IPS-18a (cell line): ENCODE results near the gene ARHGEF3.
"Not testable (repeated sequence)": the region's sequence is repeated elsewhere in the genome, so short reads cannot be mapped to it uniquely, and the experiment has no call there.

Experiments used
- H3K27ac ChIP-seq: one replicate; pipeline ENCODE4 v1.5.1; 2013; ENCODE audit warnings: low read length
- H3K27me3 ChIP-seq: one replicate; pipeline ENCODE4 v1.6.1; 2013; ENCODE audit warnings: mild to moderate bottlenecking, low read length; ENCODE audit not compliant: control insufficient read depth, insufficient read depth
- H3K36me3 ChIP-seq: one replicate; pipeline ENCODE4 v1.6.1; 2013; ENCODE audit warnings: low read depth, low read length; ENCODE audit not compliant: control insufficient read depth
- H3K4me1 ChIP-seq: one replicate; pipeline ENCODE4 v1.6.1; 2013; ENCODE audit warnings: low read depth, low read length; ENCODE audit not compliant: control insufficient read depth
- H3K4me3 ChIP-seq: one replicate; pipeline ENCODE4 v1.5.1; 2013; ENCODE audit warnings: low read length
- H3K9ac ChIP-seq: one replicate; pipeline ENCODE4 v1.6.1; 2013; ENCODE audit warnings: mild to moderate bottlenecking, low read length, moderate library complexity
- H3K9me3 ChIP-seq: one replicate; pipeline ENCODE4 v1.6.1; 2013; ENCODE audit warnings: low read depth, low read length; ENCODE audit not compliant: control insufficient read depth

Gene ARHGEF3

GRCh38 chr3:56702490-56703315 lies 99.0 kb downstream of the ARHGEF3 start:
- H3K9ac ChIP-seq: no peak overlapping the region

GRCh38 chr3:56700151-56700550 lies 101.6 kb downstream of the ARHGEF3 start:
- H3K4me1 ChIP-seq: no peaks in the 10 kb centered on the region
- no peak overlapping the region for H3K27ac ChIP-seq
- H3K9me3 ChIP-seq: no peaks in the 10 kb centered on the region
- H3K27me3 ChIP-seq: no peaks in the 10 kb centered on the region
- no peaks in the 10 kb centered on the region for H3K36me3 ChIP-seq
- H3K9ac ChIP-seq: no peak overlapping the region
- no peak overlapping the region for H3K4me3 ChIP-seq

More at GRCh38 chr3:56702490-56703315, 99.0 kb downstream of the ARHGEF3 start:
- H3K27ac ChIP-seq: no peak overlapping the region
- no peaks in the 10 kb centered on the region for H3K36me3 ChIP-seq
- no peak overlapping the region for H3K4me3 ChIP-seq
- no peaks in the 10 kb centered on the region for H3K27me3 ChIP-seq
- H3K4me1 ChIP-seq: no peaks in the 10 kb centered on the region
- H3K9me3 ChIP-seq: no peaks in the 10 kb centered on the region

GRCh38 chr3:56694867-56695683 lies 106.7 kb downstream of the ARHGEF3 start:
- no peak overlapping the region for H3K4me3 ChIP-seq
- no peak overlapping the region for H3K27ac ChIP-seq
- H3K36me3 ChIP-seq: no peaks in the 10 kb centered on the region

DNA sequence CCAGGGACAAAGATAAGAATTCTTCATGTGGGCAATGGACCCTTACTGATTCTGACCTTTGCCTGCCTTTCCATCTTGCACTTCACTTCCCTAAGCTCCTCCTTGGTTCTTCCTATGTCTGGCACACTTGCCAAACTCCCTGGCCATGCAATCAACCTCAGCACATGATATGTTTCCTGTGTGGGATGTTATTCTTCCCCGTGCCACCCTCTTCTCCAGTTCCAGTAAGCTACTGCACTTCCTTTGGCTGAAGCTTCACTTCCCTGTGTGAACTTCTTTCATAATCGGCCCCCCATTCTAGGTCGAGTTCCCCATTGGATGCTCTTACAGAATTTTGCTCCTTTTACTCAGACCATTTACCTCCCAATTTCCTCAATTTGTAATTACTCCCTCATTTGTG lies 108.0 kb downstream of the ARHGEF3 start:
- Histone ChIP-seq H3K27me3 (no peaks in the 10 kb centered on the region), H3K9me3 (no peaks in the 10 kb centered on the region), H3K36me3 (no peaks in the 10 kb centered on the region), H3K27ac (no peak overlapping the region), H3K9ac (no peak overlapping the region), H3K4me1 (no peaks in the 10 kb centered on the region), H3K4me3 (no peak overlapping the region)

More at GRCh38 chr3:56694867-56695683, 106.7 kb downstream of the ARHGEF3 start:
- Histone ChIP-seq H3K4me1 (no peaks in the 10 kb centered on the region), H3K9me3 (no peaks in the 10 kb centered on the region), H3K9ac (no peak overlapping the region), H3K27me3 (no peaks in the 10 kb centered on the region)

- H3K27me3 ChIP-seq, H3K27ac ChIP-seq, H3K4me3 ChIP-seq, H3K36me3 ChIP-seq, H3K9me3 ChIP-seq, H3K4me1 ChIP-seq, H3K9ac ChIP-seq: not testable (repeated sequence)
These were observed 109.0 kb downstream of the ARHGEF3 start for GRCh38 chr3:56692520-56693433.

GRCh38 chr3:56692001-56692365 lies 109.8 kb downstream of the ARHGEF3 start:
- H3K27me3 ChIP-seq, H3K27ac ChIP-seq, H3K36me3 ChIP-seq, H3K9me3 ChIP-seq, H3K9ac ChIP-seq, H3K4me1 ChIP-seq, H3K4me3 ChIP-seq: not testable (repeated sequence)

GRCh38 chr3:56691165-56692000 lies 110.4 kb downstream of the ARHGEF3 start:
- Histone ChIP-seq H3K9ac (no peak overlapping the region), H3K27me3 (no peaks in the 10 kb centered on the region), H3K4me3 (no peak overlapping the region), H3K36me3 (no peaks in the 10 kb centered on the region), H3K27ac (no peak overlapping the region), H3K9me3 (no peaks in the 10 kb centered on the region), H3K4me1 (no peaks in the 10 kb centered on the region)

- H3K27ac ChIP-seq: no peak overlapping the region
- H3K27me3 ChIP-seq: peaks cover 16% of the 10 kb centered on the region
- H3K4me3 ChIP-seq: no peak overlapping the region
- no peaks in the 10 kb centered on the region for H3K9me3 ChIP-seq
- H3K36me3 ChIP-seq: no peaks in the 10 kb centered on the region
- no peaks in the 10 kb centered on the region for H3K4me1 ChIP-seq
- no peak overlapping the region for H3K9ac ChIP-seq
These were observed 112.4 kb downstream of the ARHGEF3 start for GRCh38 chr3:56689303-56689702.

DNA sequence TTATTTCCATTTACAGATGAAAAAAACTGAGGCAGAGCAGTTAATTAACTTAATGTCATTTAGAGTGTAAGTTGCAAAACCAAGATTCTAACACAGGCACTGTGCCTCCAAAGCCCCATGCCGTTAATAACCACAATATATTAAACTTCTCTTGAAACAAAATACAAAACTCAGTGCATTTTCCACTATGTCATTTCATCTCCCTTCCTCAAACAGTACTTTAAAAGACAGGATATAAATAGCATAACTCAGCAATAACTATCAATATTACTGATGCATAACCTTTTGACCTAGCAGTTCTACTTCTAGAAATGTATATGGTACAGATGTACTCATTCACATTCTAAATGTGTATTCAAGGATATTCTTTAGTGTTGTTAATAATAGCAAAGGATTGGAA lies 113.6 kb downstream of the ARHGEF3 start:
- no peak overlapping the region for H3K9ac ChIP-seq
- no peaks in the 10 kb centered on the region for H3K4me1 ChIP-seq
- no peak overlapping the region for H3K27ac ChIP-seq
- no peak overlapping the region for H3K4me3 ChIP-seq
- H3K27me3 ChIP-seq: peaks cover 26% of the 10 kb centered on the region
- H3K36me3 ChIP-seq: no peaks in the 10 kb centered on the region
- peaks cover 5% of the 10 kb centered on the region for H3K9me3 ChIP-seq

- no peak overlapping the region for H3K9ac ChIP-seq
- H3K36me3 ChIP-seq: no peaks in the 10 kb centered on the region
- no peak overlapping the region for H3K27ac ChIP-seq
- peaks cover 16% of the 10 kb centered on the region for H3K4me1 ChIP-seq
- H3K9me3 ChIP-seq: peaks cover 5% of the 10 kb centered on the region
- H3K4me3 ChIP-seq: no peak overlapping the region
- H3K27me3 ChIP-seq: peaks cover 26% of the 10 kb centered on the region
These were observed 117.7 kb downstream of the ARHGEF3 start for GRCh38 chr3:56684029-56684428.
